Keratinocyte (primary cell): ENCODE results near the gene HPSE2. TPM values are rescaled to one million over a fixed set of nuclear protein-coding genes. Genes with fewer than 3 reads are reported as not detected.

Experiments used
- DNase-seq: peaks from one replicate; pipeline ENCODE4 v3.0.0-alpha.2; 2011; ENCODE audit warnings: low read depth, missing footprints, low spot score
- FAIRE-seq: peaks from 2 replicates; lab custom pipeline; 2011; peaks lifted over from hg19 to GRCh38; lab: Jason Lieb, UNC
- H2AFZ ChIP-seq: 2 replicates; pipeline ENCODE4 v1.6.0; 2012; ENCODE audit warnings: low read length, control low read depth, inconsistent platforms; ENCODE audit not compliant: control insufficient read depth
- H3K27ac ChIP-seq: 2 replicates; pipeline ENCODE4 v1.5.1; 2011; ENCODE audit warnings: low read length; ENCODE audit not compliant: control insufficient read depth, insufficient read depth
- H3K27me3 ChIP-seq: 3 replicates; pipeline ENCODE4 v1.6.0; 2011; ENCODE audit warnings: low read length; ENCODE audit not compliant: control insufficient read depth, insufficient read depth; ENCODE audit errors: extremely low read depth
- H3K36me3 ChIP-seq, 2 experiments: 2 replicates in 1 of 2; 3 replicates in 1 of 2; pipeline ENCODE4 v1.5.1; 2011; ENCODE audit warnings: low read length in 2 of 2, mild to moderate bottlenecking in 1 of 2; ENCODE audit not compliant: control insufficient read depth in 2 of 2, insufficient read depth in 2 of 2; ENCODE audit errors: extremely low read depth in 1 of 2
- H3K4me1 ChIP-seq: 3 replicates; pipeline ENCODE4 v1.5.1; 2011; ENCODE audit warnings: low read length; ENCODE audit not compliant: control insufficient read depth, insufficient read depth; ENCODE audit errors: extremely low read depth
- H3K4me2 ChIP-seq: 3 replicates; pipeline ENCODE4 v1.6.0; 2011; ENCODE audit warnings: low read depth, low read length; ENCODE audit not compliant: control insufficient read depth, insufficient read depth; ENCODE audit errors: extremely low read depth
- H3K4me3 ChIP-seq, 3 experiments: fragments of 200-600 bp in 1 of 3; sonication (generic) in 1 of 3; 2 replicates in 2 of 3; 3 replicates in 1 of 3; pipeline ENCODE4 v1.5.1; 2011 to 2016; ENCODE audit warnings: low read length in 3 of 3, mild to moderate bottlenecking in 3 of 3, control low read depth in 2 of 3, inconsistent platforms in 1 of 3, low read depth in 1 of 3, mixed read lengths in 1 of 3, mixed run types in 1 of 3, moderate library complexity in 1 of 3; ENCODE audit not compliant: control insufficient read depth in 2 of 3, insufficient read depth in 2 of 3; ENCODE audit errors: extremely low read depth in 1 of 3
- H3K79me2 ChIP-seq: 2 replicates; pipeline ENCODE4 v1.6.0; 2012; ENCODE audit warnings: low read length; ENCODE audit not compliant: control insufficient read depth, insufficient read depth
- H3K9ac ChIP-seq: 3 replicates; pipeline ENCODE4 v1.6.0; 2011; ENCODE audit warnings: low read length; ENCODE audit not compliant: control insufficient read depth, insufficient read depth; ENCODE audit errors: extremely low read depth
- H3K9me1 ChIP-seq: 3 replicates; pipeline ENCODE4 v1.6.0; 2011; ENCODE audit warnings: low read length; ENCODE audit not compliant: control insufficient read depth, insufficient read depth; ENCODE audit errors: extremely low read depth
- H3K9me3 ChIP-seq: 2 replicates; pipeline ENCODE4 v1.5.1; 2012; ENCODE audit warnings: low read depth, low read length; ENCODE audit not compliant: control insufficient read depth
- H4K20me1 ChIP-seq: 3 replicates; pipeline ENCODE4 v1.6.0; 2011; ENCODE audit warnings: low read length; ENCODE audit not compliant: control insufficient read depth, insufficient read depth; ENCODE audit errors: extremely low read depth
- EZH2 ChIP-seq: IDR thresholded peaks from one replicate; pipeline ENCODE4 v1.6.1; 2012; ENCODE audit warnings: inconsistent platforms, mild to moderate bottlenecking, low read length, moderate library complexity
- dilution Hi-C: fragments of 300-500 bp; cut with MboI; formaldehyde crosslinking; loops from one replicate; pipeline ENCODE4 v1.7.0; 2020; ENCODE audit warnings: low sequenced_read_pairs; ENCODE audit not compliant: extremely low pct_ligation_motif_present
- polyA plus RNA-seq, 5 experiments: library from polyadenylated mRNA; depleted of rRNA in 3 of 5; stranded (reverse) in 3 of 5; stranded (forward) in 1 of 5; unstranded in 1 of 5; fragments of >200 nt; gene quantifications; 1 replicate in 1 of 5; 2 replicates in 3 of 5; 3 replicates in 1 of 5; pipeline versions ENCODE4 v1.2.1 to v1.2.3, GENCODE V29; 2011 to 2012; ENCODE audit warnings: missing spikeins in 2 of 5, low read depth in 1 of 5, low replicate concordance in 1 of 5
- TF ChIP-seq, protein P1 (sequence below), 3 experiments: IDR thresholded peaks in 1 of 3; conservative IDR thresholded peaks in 1 of 3; optimal IDR thresholded peaks in 1 of 3; 2 replicates in 2 of 3; 3 replicates in 1 of 3; pipeline versions ENCODE3 to v1.5.1; 2011; ENCODE audit warnings: low read length in 3 of 3, mild to moderate bottlenecking in 3 of 3, moderate library complexity in 2 of 3, control low read depth in 1 of 3, inconsistent platforms in 1 of 3; ENCODE audit not compliant: insufficient read depth in 2 of 3; ENCODE audit errors: extremely low read depth in 1 of 3

The HPSE2 gene
- polyA plus RNA-seq, 1 donor (not counting 4 experiments of a cell fraction or from before 2014, with no cell fraction given) = 0.01 TPM

DNA sequence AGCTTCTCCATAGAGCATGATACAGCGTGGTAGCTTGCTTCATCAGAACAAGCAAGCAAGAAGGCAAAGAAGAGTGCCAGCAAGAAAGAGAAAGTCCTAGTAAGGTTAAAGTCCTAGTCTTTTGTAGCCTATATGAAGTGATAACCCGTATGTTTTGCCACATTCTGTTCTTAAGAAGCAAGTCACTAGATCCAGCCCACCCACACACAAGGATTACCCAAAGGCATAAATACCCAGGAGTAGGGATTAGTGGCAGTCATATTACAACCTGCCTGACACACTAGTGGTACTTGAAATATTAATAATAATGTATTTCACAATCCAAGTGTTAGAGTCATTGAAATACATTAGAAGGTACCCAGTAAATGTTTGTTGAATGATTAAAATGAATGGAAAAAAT is 285.5 kb downstream of the HPSE2 start:
- Histone ChIP-seq H2AFZ (no peak overlapping the region), H3K27ac (no peak overlapping the region), H3K4me3 (no peak overlapping the region), H3K36me3 (no peaks in the 10 kb centered on the region), H3K4me2 (no peak overlapping the region), H3K27me3 (no peaks in the 10 kb centered on the region), H3K9me1 (no peaks in the 10 kb centered on the region), H3K4me1 (no peaks in the 10 kb centered on the region), H3K9ac (no peak overlapping the region), H3K79me2 (no peaks in the 10 kb centered on the region), H4K20me1 (no peaks in the 10 kb centered on the region), H3K9me3 (no peaks in the 10 kb centered on the region)
- DNase-seq = no peak
- no peak for FAIRE-seq
- TF ChIP-seq, protein P1, sequence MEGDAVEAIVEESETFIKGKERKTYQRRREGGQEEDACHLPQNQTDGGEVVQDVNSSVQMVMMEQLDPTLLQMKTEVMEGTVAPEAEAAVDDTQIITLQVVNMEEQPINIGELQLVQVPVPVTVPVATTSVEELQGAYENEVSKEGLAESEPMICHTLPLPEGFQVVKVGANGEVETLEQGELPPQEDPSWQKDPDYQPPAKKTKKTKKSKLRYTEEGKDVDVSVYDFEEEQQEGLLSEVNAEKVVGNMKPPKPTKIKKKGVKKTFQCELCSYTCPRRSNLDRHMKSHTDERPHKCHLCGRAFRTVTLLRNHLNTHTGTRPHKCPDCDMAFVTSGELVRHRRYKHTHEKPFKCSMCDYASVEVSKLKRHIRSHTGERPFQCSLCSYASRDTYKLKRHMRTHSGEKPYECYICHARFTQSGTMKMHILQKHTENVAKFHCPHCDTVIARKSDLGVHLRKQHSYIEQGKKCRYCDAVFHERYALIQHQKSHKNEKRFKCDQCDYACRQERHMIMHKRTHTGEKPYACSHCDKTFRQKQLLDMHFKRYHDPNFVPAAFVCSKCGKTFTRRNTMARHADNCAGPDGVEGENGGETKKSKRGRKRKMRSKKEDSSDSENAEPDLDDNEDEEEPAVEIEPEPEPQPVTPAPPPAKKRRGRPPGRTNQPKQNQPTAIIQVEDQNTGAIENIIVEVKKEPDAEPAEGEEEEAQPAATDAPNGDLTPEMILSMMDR (optimal IDR thresholded peaks at IDR 0.05 in 1 of 3, IDR thresholded peaks at IDR 0.05 in 1 of 3, conservative IDR thresholded peaks at IDR 0.05 in 1 of 3; ENCODE audit: extremely low read depth in 1 of 3, insufficient read depth in 2 of 3, low read length in 3 of 3) = no peak
- no peak for TF ChIP-seq EZH2
- dilution Hi-C loops = no loop called here

DNA sequence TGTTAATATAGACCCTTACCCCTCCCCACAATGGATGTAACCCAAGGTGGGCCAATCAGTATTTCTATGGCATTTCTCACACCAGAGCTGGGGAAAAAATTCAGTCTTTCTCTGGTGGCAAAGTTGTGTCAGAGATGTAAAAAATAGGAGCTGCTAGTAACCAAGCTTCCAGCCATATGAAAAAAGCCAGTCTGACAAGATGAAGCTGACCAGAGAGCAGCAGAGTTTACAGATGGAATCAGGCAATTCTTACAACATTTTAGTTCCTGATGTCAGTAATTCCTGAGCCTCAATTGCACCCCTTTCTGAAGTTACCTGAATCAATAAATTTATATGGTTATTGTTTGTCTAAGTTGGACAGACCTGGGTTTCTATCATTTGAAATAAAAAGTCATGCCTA is 286.3 kb downstream of the HPSE2 start:
- Histone ChIP-seq H3K9me1 (no peaks in the 10 kb centered on the region), H3K4me3 (no peak overlapping the region), H3K36me3 (no peaks in the 10 kb centered on the region), H3K9ac (no peak overlapping the region), H3K27ac (no peak overlapping the region), H2AFZ (no peak overlapping the region), H3K4me2 (no peak overlapping the region), H3K79me2 (no peaks in the 10 kb centered on the region), H4K20me1 (no peaks in the 10 kb centered on the region), H3K9me3 (no peaks in the 10 kb centered on the region), H3K27me3 (no peaks in the 10 kb centered on the region), H3K4me1 (no peaks in the 10 kb centered on the region)
- dilution Hi-C loops = no loop called here
- no peak for DNase-seq
- no peak for FAIRE-seq
- TF ChIP-seq EZH2 = no peak
- TF ChIP-seq, protein P1 (optimal IDR thresholded peaks at IDR 0.05 in 1 of 3, IDR thresholded peaks at IDR 0.05 in 1 of 3, conservative IDR thresholded peaks at IDR 0.05 in 1 of 3; ENCODE audit: extremely low read depth in 1 of 3, insufficient read depth in 2 of 3, low read length in 3 of 3) = no peak
